Measurements from ENCODE around the gene ANO10. TPM values are rescaled to one million over a fixed set of nuclear protein-coding genes. Genes with fewer than 3 reads are reported as not detected.
"Not testable (repeated sequence)": the region's sequence is repeated elsewhere in the genome, so short reads cannot be mapped to it uniquely, and the experiment has no call there.

The ANO10 gene
- total RNA-seq, 1 donor from 2014 or later: 46.6 TPM

GRCh38 chr3:43582866-43583265 is 38.9 kb downstream of the ANO10 start:
- DNase-seq (ENCODE audit: low spot score): no peak

GRCh38 chr3:43581343-43581742 is 40.5 kb downstream of the ANO10 start:
- DNase-seq (ENCODE audit: low spot score): no peak

GRCh38 chr3:43580181-43580580 is 41.6 kb downstream of the ANO10 start:
- DNase-seq (ENCODE audit: low spot score): no peak

- no peak for DNase-seq (ENCODE audit: low spot score)
These were observed 48.2 kb downstream of the ANO10 start for GRCh38 chr3:43573576-43573975.

- DNase-seq (ENCODE audit: low spot score): not testable (repeated sequence)
These were observed 56.0 kb downstream of the ANO10 start for GRCh38 chr3:43565661-43566341.

- DNase-seq (ENCODE audit: low spot score): no peak
These were observed 61.9 kb downstream of the ANO10 start for GRCh38 chr3:43559961-43560360.

GRCh38 chr3:43558171-43558570 is 63.6 kb downstream of the ANO10 start:
- no peak for DNase-seq (ENCODE audit: low spot score)

GRCh38 chr3:43549626-43550290 is 72.1 kb downstream of the ANO10 start:
- DNase-seq (ENCODE audit: low spot score): no peak

GRCh38 chr3:43544277-43544676 is 77.5 kb downstream of the ANO10 start:
- DNase-seq (ENCODE audit: low spot score): not testable (repeated sequence)

GRCh38 chr3:43542328-43543043 is 79.3 kb downstream of the ANO10 start:
- DNase-seq (ENCODE audit: low spot score): no peak

- no peak for DNase-seq (ENCODE audit: low spot score)
These were observed 81.2 kb downstream of the ANO10 start for GRCh38 chr3:43540624-43541023.

- DNase-seq (ENCODE audit: low spot score): no peak
These were observed 82.5 kb downstream of the ANO10 start for GRCh38 chr3:43539321-43539720.

GRCh38 chr3:43537225-43537624 is 84.6 kb downstream of the ANO10 start:
- DNase-seq (ENCODE audit: low spot score): no peak

- DNase-seq (ENCODE audit: low spot score): no peak
These were observed 87.1 kb downstream of the ANO10 start for GRCh38 chr3:43534675-43535074.

- DNase-seq (ENCODE audit: low spot score): no peak
These were observed 88.8 kb downstream of the ANO10 start for GRCh38 chr3:43533009-43533408.

- no peak for DNase-seq (ENCODE audit: low spot score)
These were observed 90.0 kb downstream of the ANO10 start for GRCh38 chr3:43531835-43532234.

- DNase-seq (ENCODE audit: low spot score): no peak
These were observed 93.2 kb downstream of the ANO10 start for GRCh38 chr3:43528498-43529099.

- no peak for DNase-seq (ENCODE audit: low spot score)
These were observed 94.9 kb downstream of the ANO10 start for GRCh38 chr3:43526956-43527355.

GRCh38 chr3:43525941-43526607 is 95.7 kb downstream of the ANO10 start:
- no peak for DNase-seq (ENCODE audit: low spot score)

- DNase-seq (ENCODE audit: low spot score): no peak
These were observed 96.4 kb downstream of the ANO10 start for GRCh38 chr3:43525386-43525785.

- no peak for DNase-seq (ENCODE audit: low spot score)
These were observed 98.3 kb downstream of the ANO10 start for GRCh38 chr3:43523454-43524053.

Data from mucosa of gallbladder (tissue), 1 donor.